Gastroesophageal sphincter (tissue), 4 donors: ENCODE data around the gene GPATCH1. TPM values are rescaled to one million over a fixed set of nuclear protein-coding genes. Genes with fewer than 3 reads are reported as not detected.

Source experiments
- ATAC-seq: fragments of 150-250 bp; one replicate; pipeline ENCODE4 v1.9.1; 2016; ENCODE audit warnings: mild to moderate bottlenecking, moderate library complexity
- H3K27ac ChIP-seq, 4 donors: fragments of 200-600 bp; sonication (generic) in 3 of 4; 1 replicate in 3 of 4; 2 replicates in 1 of 4; pipeline ENCODE4 v1.5.1; 2016 to 2019
- H3K27me3 ChIP-seq: fragments of 200-600 bp; sonication (generic); one replicate; pipeline ENCODE4 v1.5.1; 2019
- H3K36me3 ChIP-seq, 2 donors: fragments of 200-600 bp; sonication (generic); one replicate each; pipeline ENCODE4 v1.5.1; 2019; ENCODE audit warnings: control low read depth in 1 of 2
- H3K4me1 ChIP-seq, 3 donors: fragments of 200-600 bp; sonication (generic); 1 replicate in 2 of 3; 2 replicates in 1 of 3; pipeline ENCODE4 v1.5.1; 2016 to 2019; ENCODE audit warnings: control low read depth in 2 of 3
- H3K4me3 ChIP-seq, 2 donors: fragments of 200-600 bp; sonication (generic); one replicate each; pipeline ENCODE4 v1.5.1; 2019; ENCODE audit warnings: mild to moderate bottlenecking in 1 of 2, moderate library complexity in 1 of 2
- H3K9me3 ChIP-seq, 3 donors: fragments of 200-600 bp; sonication (generic); one replicate each; pipeline ENCODE4 v1.5.1; 2017 to 2019; ENCODE audit warnings: control low read depth in 2 of 3
- CTCF ChIP-seq, 4 experiments: fragments of 200-600 bp in 2 of 4; fragments of 450-650 bp in 2 of 4; sonication (generic) in 1 of 4; IDR thresholded peaks; one replicate each; pipeline ENCODE4 v1.5.1; 2017 to 2019; ENCODE audit warnings: antibody characterized with exemption in 4 of 4, mild to moderate bottlenecking in 2 of 4, moderate library complexity in 2 of 4
- EP300 ChIP-seq: sonication (generic); formaldehyde crosslinking; IDR thresholded peaks from one replicate; pipeline ENCODE4 v1.6.1; 2017; ENCODE audit warnings: antibody characterized with exemption, mild to moderate bottlenecking
- POLR2A ChIP-seq, 2 donors: fragments of 450-650 bp; IDR thresholded peaks; one replicate each; pipeline ENCODE4 v1.6.1; 2017; ENCODE audit warnings: antibody characterized with exemption in 2 of 2, mild to moderate bottlenecking in 2 of 2, moderate library complexity in 1 of 2
- POLR2AphosphoS5 ChIP-seq: sonication (generic); formaldehyde crosslinking; IDR thresholded peaks from one replicate; pipeline ENCODE4 v1.6.1; 2017; ENCODE audit warnings: antibody characterized with exemption
- WGBS, 2 donors: methylation state at CpG; one replicate each; pipeline ENCODE4 v1.1.5; 2018; ENCODE audit warnings: low coverage in 1 of 2; 5-methylcytosine and 5-hydroxymethylcytosine counted together
- total RNA-seq, 4 donors: library from RNA; depleted of rRNA; stranded (reverse); fragments of >200 nt; gene quantifications; one replicate each; pipeline ENCODE4 v1.1.0, GENCODE V29; 2016

GPATCH1 gene
- total RNA-seq, 4 donors from 2014 or later = 6.2 to 10.4 (median 6.8) TPM

GRCh38 chr19:33093420-33094210 lies 12.6 kb downstream of the GPATCH1 start:
- ATAC-seq = no peak
- TF ChIP-seq POLR2AphosphoS5 = no peak
- TF ChIP-seq CTCF (IDR thresholded peaks at IDR 0.05) = no peak
- TF ChIP-seq POLR2A (IDR thresholded peaks at IDR 0.05) = no peak
- no peak for TF ChIP-seq EP300
- Histone ChIP-seq H3K4me3 (no peak overlapping the region), H3K27me3 (no peaks in the 10 kb centered on the region), H3K4me1 (no peaks in the 10 kb centered on the region), H3K9me3 (no peaks in the 10 kb centered on the region), H3K36me3 (peaks cover 0 to 100% of the 10 kb centered on the region in 2 donors), H3K27ac (no peak overlapping the region)
- 91 to 98% methylated on average over 4 to 9 of the region's 11 CpGs for WGBS, 2 donors

- Histone ChIP-seq H3K4me3 (no peak overlapping the region), H3K9me3 (no peaks in the 10 kb centered on the region), H3K4me1 (no peaks in the 10 kb centered on the region), H3K27ac (no peak overlapping the region), H3K36me3 (peaks cover 0 to 98% of the 10 kb centered on the region in 2 donors), H3K27me3 (no peaks in the 10 kb centered on the region)
- TF ChIP-seq POLR2A (IDR thresholded peaks at IDR 0.05) = no peak
- TF ChIP-seq POLR2AphosphoS5 = no peak
- TF ChIP-seq CTCF (IDR thresholded peaks at IDR 0.05) = no peak
- no peak for TF ChIP-seq EP300
- WGBS, 2 donors = 91 to 94% methylated on average over 3 to 6 of the region's 6 CpGs
- no peak for ATAC-seq
Measured at GRCh38 chr19:33094436-33095067, 13.6 kb downstream of the GPATCH1 start.

GRCh38 chr19:33096005-33096404 lies 15.0 kb downstream of the GPATCH1 start:
- Histone ChIP-seq H3K4me3 (no peak overlapping the region), H3K27me3 (no peaks in the 10 kb centered on the region), H3K36me3 (peaks cover 0 to 98% of the 10 kb centered on the region in 2 donors), H3K9me3 (no peaks in the 10 kb centered on the region), H3K27ac (no peak overlapping the region), H3K4me1 (no peaks in the 10 kb centered on the region)
- 76 to 77% methylated on average over 4 of the region's 4 CpGs for WGBS, 2 donors
- TF ChIP-seq CTCF (IDR thresholded peaks at IDR 0.05) = no peak
- TF ChIP-seq POLR2AphosphoS5 = no peak
- no peak for TF ChIP-seq POLR2A (IDR thresholded peaks at IDR 0.05)
- TF ChIP-seq EP300 = no peak
- no peak for ATAC-seq

GRCh38 chr19:33098055-33098534 lies 17.1 kb downstream of the GPATCH1 start:
- 22 to 60% methylated on average over 1 to 3 of the region's 4 CpGs for WGBS, 2 donors
- H3K36me3 ChIP-seq = peaks cover 0 to 98% of the 10 kb centered on the region in 2 donors
- TF ChIP-seq POLR2AphosphoS5 (no peak), EP300 (no peak), POLR2A (IDR thresholded peaks at IDR 0.05) (no peak), CTCF (IDR thresholded peaks at IDR 0.05) (no peak)

More at GRCh38 chr19:33098055-33098534, 17.1 kb downstream of the GPATCH1 start:
- Histone ChIP-seq H3K27ac (no peak overlapping the region), H3K9me3 (no peaks in the 10 kb centered on the region), H3K27me3 (no peaks in the 10 kb centered on the region), H3K4me3 (no peak overlapping the region), H3K4me1 (no peaks in the 10 kb centered on the region)
- ATAC-seq = no peak
